Endothelial cell of umbilical vein (primary cell): ENCODE results near the gene RBM3. TPM values are rescaled to one million over a fixed set of nuclear protein-coding genes. Genes with fewer than 3 reads are reported as not detected.

Source experiments
- BruUV-seq: library from RNA; stranded (reverse); fragments of 400-500 nt; replicated peaks from 2 replicates; lab custom pipeline; 2021; lab: Mats Ljungman, UMichigan
- CTCF ChIA-PET: fragments of 300-600, 350-600 bp; sonication (Branson Sonifier 250); formaldehyde crosslinking; loops from one replicate; lab custom pipeline; 2021; ENCODE audit warnings: antibody characterized with exemption, inconsistent platforms; lab: Charles Lee
- POLR2A ChIA-PET: fragments of 300-600, 350-600 bp; sonication (Branson Sonifier 250); formaldehyde crosslinking; loops from one replicate; lab custom pipeline; 2021; ENCODE audit warnings: antibody characterized with exemption, inconsistent platforms; lab: Charles Lee
- DNase-seq: peaks from one replicate; pipeline ENCODE4 v3.0.0-alpha.2; 2011; ENCODE audit warnings: low read depth, low spot score
- FAIRE-seq: peaks from 2 replicates; lab custom pipeline; 2011; peaks lifted over from hg19 to GRCh38; lab: Jason Lieb, UNC
- H2AFZ ChIP-seq: 2 replicates; pipeline ENCODE4 v1.6.0; 2012; ENCODE audit warnings: low read depth, low read length, control low read depth, inconsistent platforms
- H3K27ac ChIP-seq: 2 replicates; pipeline ENCODE4 v1.5.1; 2011; ENCODE audit warnings: low read depth, mild to moderate bottlenecking, control low read depth, low read length, moderate library complexity; ENCODE audit not compliant: insufficient read depth
- H3K27me3 ChIP-seq, 2 experiments: 2 replicates each; pipeline versions ENCODE4 v1.6.0 to v1.6.1; 2011; ENCODE audit warnings: low read length in 2 of 2, mixed read lengths in 1 of 2; ENCODE audit not compliant: control insufficient read depth in 2 of 2, insufficient read depth in 2 of 2
- H3K36me3 ChIP-seq, 2 experiments: 2 replicates in 1 of 2; 3 replicates in 1 of 2; pipeline ENCODE4 v1.5.1; 2011; ENCODE audit warnings: low read length in 2 of 2, mild to moderate bottlenecking in 1 of 2, moderate library complexity in 1 of 2; ENCODE audit not compliant: control insufficient read depth in 2 of 2, insufficient read depth in 2 of 2; ENCODE audit errors: extremely low read depth in 1 of 2
- H3K4me1 ChIP-seq: 3 replicates; pipeline ENCODE4 v1.5.1; 2011; ENCODE audit warnings: mild to moderate bottlenecking, low read length; ENCODE audit not compliant: control insufficient read depth, insufficient read depth; ENCODE audit errors: extremely low read depth
- H3K4me2 ChIP-seq: 2 replicates; pipeline ENCODE4 v1.6.1; 2011; ENCODE audit warnings: low read length, control low read depth, mixed read lengths; ENCODE audit not compliant: insufficient read depth
- H3K4me3 ChIP-seq, 3 experiments: fragments of 200-600 bp in 1 of 3; sonication (generic), shearing (Covaris generic) in 1 of 3; replicated peaks in 1 of 3; 2 replicates each; pipeline ENCODE4 v1.5.1; 2011 to 2016; ENCODE audit warnings: control low read depth in 3 of 3, low read length in 3 of 3, mild to moderate bottlenecking in 2 of 3, inconsistent platforms in 1 of 3, low read depth in 1 of 3, moderate library complexity in 1 of 3; ENCODE audit not compliant: insufficient read depth in 1 of 3
- H3K79me2 ChIP-seq: 2 replicates; pipeline ENCODE4 v1.6.0; 2012; ENCODE audit warnings: low read length, inconsistent platforms; ENCODE audit not compliant: control insufficient read depth, insufficient read depth
- H3K9ac ChIP-seq: replicated peaks from 2 replicates; pipeline ENCODE3; 2011; ENCODE audit warnings: low read length, control low read depth; ENCODE audit not compliant: insufficient read depth; ENCODE audit errors: extremely low read depth
- H3K9me1 ChIP-seq: replicated peaks from 3 replicates; pipeline ENCODE4 v1.6.0; 2011; ENCODE audit warnings: mild to moderate bottlenecking, low read length; ENCODE audit not compliant: control insufficient read depth, insufficient read depth; ENCODE audit errors: extremely low read depth
- H3K9me3 ChIP-seq: replicated peaks from 2 replicates; pipeline ENCODE4 v1.5.1; 2012; ENCODE audit warnings: low read length, inconsistent platforms; ENCODE audit not compliant: control insufficient read depth, insufficient read depth
- H4K20me1 ChIP-seq: replicated peaks from 2 replicates; pipeline ENCODE3; 2011; ENCODE audit warnings: mild to moderate bottlenecking, low read length; ENCODE audit not compliant: control insufficient read depth, insufficient read depth; ENCODE audit errors: extremely low read depth
- CTCF ChIP-seq, 2 donors: IDR thresholded peaks; 1 replicate in 1 of 2; 2 replicates in 1 of 2; pipeline ENCODE4 v1.5.1; 2011; ENCODE audit warnings: low read length in 2 of 2, mild to moderate bottlenecking in 2 of 2, moderate library complexity in 2 of 2, control low read depth in 1 of 2, inconsistent platforms in 1 of 2, low read depth in 1 of 2; ENCODE audit not compliant: insufficient read depth in 1 of 2; ENCODE audit errors: extremely low read depth in 1 of 2
- EZH2 ChIP-seq: IDR thresholded peaks from 2 replicates; pipeline ENCODE4 v1.6.1; 2012; ENCODE audit warnings: borderline replicate concordance, low read depth, mild to moderate bottlenecking, moderate library complexity, low read length, inconsistent platforms; ENCODE audit not compliant: severe bottlenecking
- FOS ChIP-seq: IDR thresholded peaks from 2 replicates; pipeline ENCODE4 v1.6.1; 2011; ENCODE audit warnings: mild to moderate bottlenecking, low read length, moderate library complexity, borderline replicate concordance; ENCODE audit not compliant: insufficient read depth
- GATA2 ChIP-seq: IDR thresholded peaks from 2 replicates; pipeline ENCODE4 v1.7.0; 2011; ENCODE audit warnings: low read depth, mild to moderate bottlenecking, moderate library complexity, mixed read lengths, low read length; ENCODE audit not compliant: insufficient read length, insufficient read depth
- JUN ChIP-seq: IDR thresholded peaks from 2 replicates; pipeline ENCODE4 v1.6.1; 2011; ENCODE audit warnings: borderline replicate concordance, low read depth; ENCODE audit not compliant: insufficient read length, insufficient read depth
- MAX ChIP-seq: IDR thresholded peaks from 2 replicates; pipeline ENCODE4 v1.6.1; 2011; ENCODE audit not compliant: insufficient read depth, insufficient read length
- MYC ChIP-seq: IDR thresholded peaks from one replicate; pipeline ENCODE4 v1.6.1; 2011; ENCODE audit warnings: mild to moderate bottlenecking, low read depth, low read length
- POLR2A ChIP-seq: IDR thresholded peaks from 2 replicates; pipeline ENCODE4 v1.6.1; 2012; ENCODE audit warnings: low read depth, mild to moderate bottlenecking, control low read depth, low read length
- POLR2AphosphoS5 ChIP-seq: IDR thresholded peaks from 2 replicates; pipeline ENCODE4 v1.6.1; 2012; ENCODE audit warnings: low read depth, mild to moderate bottlenecking, control low read depth, low read length, moderate library complexity; ENCODE audit not compliant: insufficient read depth
- dilution Hi-C: fragments of 300-500 bp; cut with MboI; formaldehyde crosslinking; loops from one replicate; pipeline ENCODE4 v1.15.0; 2019; ENCODE audit warnings: low sequenced_read_pairs; ENCODE audit not compliant: extremely low pct_ligation_motif_present
- intact Hi-C: fragments of 100-400 bp; cut with micrococcal nuclease; formaldehyde crosslinking; loops from one replicate; pipeline ENCODE4 v1.10.0; 2022
- polyA plus RNA-seq, 4 experiments: library from polyadenylated mRNA; depleted of rRNA in 3 of 4; stranded (reverse) in 3 of 4; unstranded in 1 of 4; fragments of >200 nt; gene quantifications; 2 replicates each; pipeline versions ENCODE4 v1.2.1 to v1.2.3, GENCODE V29; 2011 to 2012; ENCODE audit warnings: missing spikeins in 1 of 4
- small RNA-seq: library from RNA; depleted of rRNA; stranded (forward); fragments of <200 nt; gene quantifications from one replicate; pipeline ENCODE3, GENCODE V24; 2012; ENCODE audit warnings: low replicate concordance, low read depth; ENCODE audit not compliant: insufficient read depth, insufficient read length
- total RNA-seq: library from RNA; stranded (reverse); gene quantifications from 2 replicates; pipeline ENCODE4 v1.2.3, GENCODE V29; 2021

RBM3 gene
- total and polyA plus RNA-seq, 2 donors (not counting 3 experiments of a cell fraction or from before 2014, with no cell fraction given), result 313 to 477 TPM

- Histone ChIP-seq H3K9me3 (no peaks in the 10 kb centered on the region), H3K36me3 (no peaks in the 10 kb centered on the region), H4K20me1 (no peaks in the 10 kb centered on the region), H3K27ac (no peak overlapping the region), H3K27me3 (no peaks in the 10 kb centered on the region), H3K4me1 (no peaks in the 10 kb centered on the region), H2AFZ (no peak overlapping the region), H3K4me3 (no peak overlapping the region), H3K9me1 (no peaks in the 10 kb centered on the region), H3K9ac (no peak overlapping the region), H3K79me2 (no peaks in the 10 kb centered on the region), H3K4me2 (no peak overlapping the region)
- intact Hi-C loops, result no loop called here
- FAIRE-seq (no peak), DNase-seq (no peak)
- ChIA-PET POLR2A (no interaction called here), CTCF (no interaction called here)
- TF ChIP-seq MYC, result no peak
- TF ChIP-seq EZH2, result no peak
- no peak for TF ChIP-seq MAX
- TF ChIP-seq POLR2AphosphoS5, result no peak
- TF ChIP-seq POLR2A, result no peak
- no peak for TF ChIP-seq CTCF (IDR thresholded peaks at IDR 0.05; ENCODE audit: extremely low read depth in 1 of 2, insufficient read depth in 1 of 2, low read depth in 1 of 2, low read length in 2 of 2)
- TF ChIP-seq JUN, result no peak
- TF ChIP-seq GATA2, result no peak
- TF ChIP-seq FOS, result no peak
- dilution Hi-C loops, result no loop called here
- no TSS peak for BruUV-seq
Observed at GRCh38 chrX:48626401-48627298, 52.4 kb downstream of the RBM3 start.

Small RNAs within 50 kb of the gene (small RNA-seq; reads per million reads assigned to genes)
- not detected for gene MRPL32P1

Other genes with a start within 250 kb of the RBM3 start
- gene SSX3, start 217.8 kb upstream of the RBM3 start, total RNA-seq, result not detected in 2 replicates
- not detected in 2 replicates for gene SSX3, start 217.8 kb upstream of the RBM3 start, polyA plus RNA-seq
- gene SSX4, start 190.9 kb upstream of the RBM3 start, total RNA-seq, result not detected in 2 replicates
- not detected in 2 replicates for gene SSX4, start 190.9 kb upstream of the RBM3 start, polyA plus RNA-seq
- gene SSX4B, start 162.5 kb upstream of the RBM3 start, total RNA-seq, result not detected in 2 replicates
- gene SSX4B, start 162.5 kb upstream of the RBM3 start, polyA plus RNA-seq, result not detected in 2 replicates
- gene SLC38A5, start 104.2 kb upstream of the RBM3 start, total RNA-seq, result 25.1 and 28.8 TPM in 2 replicates
- gene SLC38A5, start 104.2 kb upstream of the RBM3 start, polyA plus RNA-seq, result 21.6 and 24.1 TPM in 2 replicates
- gene FTSJ1, start 98.3 kb upstream of the RBM3 start, total RNA-seq, result 52.9 and 59.9 TPM in 2 replicates
- gene FTSJ1, start 98.3 kb upstream of the RBM3 start, polyA plus RNA-seq, result 63.9 and 76.3 TPM in 2 replicates
- 7.6 and 12.0 TPM in 2 replicates for gene PORCN, start 65.5 kb upstream of the RBM3 start, total RNA-seq
- gene PORCN, start 65.5 kb upstream of the RBM3 start, polyA plus RNA-seq, result 20.9 and 21.0 TPM in 2 replicates
- 102 and 114 TPM in 2 replicates for gene EBP, start 52.7 kb upstream of the RBM3 start, total RNA-seq
- 178 and 183 TPM in 2 replicates for gene EBP, start 52.7 kb upstream of the RBM3 start, polyA plus RNA-seq
- gene TBC1D25, start 34.8 kb upstream of the RBM3 start, total RNA-seq, result 14.4 and 16.3 TPM in 2 replicates
- 16.0 and 18.3 TPM in 2 replicates for gene TBC1D25, start 34.8 kb upstream of the RBM3 start, polyA plus RNA-seq
- gene WDR13, start 23.0 kb downstream of the RBM3 start, total RNA-seq, result 85.0 and 96.1 TPM in 2 replicates
- gene WDR13, start 23.0 kb downstream of the RBM3 start, polyA plus RNA-seq, result 169 and 253 TPM in 2 replicates
- 0.73 TPM in 1 of 2 replicates, not detected in the other for gene WAS, start 109.3 kb downstream of the RBM3 start, total RNA-seq
- gene WAS, start 109.3 kb downstream of the RBM3 start, polyA plus RNA-seq, result not detected in 2 replicates
- gene SUV39H1, start 122.2 kb downstream of the RBM3 start, total RNA-seq, result 18.2 and 20.0 TPM in 2 replicates
- 19.0 and 22.0 TPM in 2 replicates for gene SUV39H1, start 122.2 kb downstream of the RBM3 start, polyA plus RNA-seq
- not detected in 2 replicates for gene GLOD5, start 187.3 kb downstream of the RBM3 start, total RNA-seq
- not detected in 2 replicates for gene GLOD5, start 187.3 kb downstream of the RBM3 start, polyA plus RNA-seq
- gene GATA1, start 212.1 kb downstream of the RBM3 start, total RNA-seq, result not detected in 2 replicates
- gene GATA1, start 212.1 kb downstream of the RBM3 start, polyA plus RNA-seq, result not detected in 2 replicates
- 58.4 and 65.7 TPM in 2 replicates for gene HDAC6, start 227.6 kb downstream of the RBM3 start, total RNA-seq
- 43.7 and 49.3 TPM in 2 replicates for gene HDAC6, start 227.6 kb downstream of the RBM3 start, polyA plus RNA-seq